ENCODE data around the gene AGA.

- no peak for TF ChIP-seq CREB5 (CRISPR knock-in tag; IDR thresholded peaks at IDR 0.05; ENCODE audit: low read depth)
- TF ChIP-seq ISL1 (CRISPR knock-in tag; IDR thresholded peaks at IDR 0.05): no peak
- no peak for TF ChIP-seq PATZ1 (CRISPR knock-in tag; IDR thresholded peaks at IDR 0.05; ENCODE audit: borderline replicate concordance)
- no peak for TF ChIP-seq ZFP3 (CRISPR knock-in tag; IDR thresholded peaks at IDR 0.05)
- TF ChIP-seq TOX (CRISPR knock-in tag; IDR thresholded peaks at IDR 0.05; ENCODE audit: borderline replicate concordance): no peak
- no peak for TF ChIP-seq ZNF565 (CRISPR knock-in tag; conservative IDR thresholded peaks at IDR 0.05; ENCODE audit: low read depth)
- TF ChIP-seq BACH2 (CRISPR knock-in tag; IDR thresholded peaks at IDR 0.05; ENCODE audit: borderline replicate concordance): no peak
- TF ChIP-seq, protein P1, sequence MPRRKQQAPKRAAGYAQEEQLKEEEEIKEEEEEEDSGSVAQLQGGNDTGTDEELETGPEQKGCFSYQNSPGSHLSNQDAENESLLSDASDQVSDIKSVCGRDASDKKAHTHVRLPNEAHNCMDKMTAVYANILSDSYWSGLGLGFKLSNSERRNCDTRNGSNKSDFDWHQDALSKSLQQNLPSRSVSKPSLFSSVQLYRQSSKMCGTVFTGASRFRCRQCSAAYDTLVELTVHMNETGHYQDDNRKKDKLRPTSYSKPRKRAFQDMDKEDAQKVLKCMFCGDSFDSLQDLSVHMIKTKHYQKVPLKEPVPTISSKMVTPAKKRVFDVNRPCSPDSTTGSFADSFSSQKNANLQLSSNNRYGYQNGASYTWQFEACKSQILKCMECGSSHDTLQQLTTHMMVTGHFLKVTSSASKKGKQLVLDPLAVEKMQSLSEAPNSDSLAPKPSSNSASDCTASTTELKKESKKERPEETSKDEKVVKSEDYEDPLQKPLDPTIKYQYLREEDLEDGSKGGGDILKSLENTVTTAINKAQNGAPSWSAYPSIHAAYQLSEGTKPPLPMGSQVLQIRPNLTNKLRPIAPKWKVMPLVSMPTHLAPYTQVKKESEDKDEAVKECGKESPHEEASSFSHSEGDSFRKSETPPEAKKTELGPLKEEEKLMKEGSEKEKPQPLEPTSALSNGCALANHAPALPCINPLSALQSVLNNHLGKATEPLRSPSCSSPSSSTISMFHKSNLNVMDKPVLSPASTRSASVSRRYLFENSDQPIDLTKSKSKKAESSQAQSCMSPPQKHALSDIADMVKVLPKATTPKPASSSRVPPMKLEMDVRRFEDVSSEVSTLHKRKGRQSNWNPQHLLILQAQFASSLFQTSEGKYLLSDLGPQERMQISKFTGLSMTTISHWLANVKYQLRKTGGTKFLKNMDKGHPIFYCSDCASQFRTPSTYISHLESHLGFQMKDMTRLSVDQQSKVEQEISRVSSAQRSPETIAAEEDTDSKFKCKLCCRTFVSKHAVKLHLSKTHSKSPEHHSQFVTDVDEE (CRISPR knock-in tag; IDR thresholded peaks at IDR 0.05): no peak
- TF ChIP-seq SNAI2 (CRISPR knock-in tag; IDR thresholded peaks at IDR 0.05): no peak
- no peak for TF ChIP-seq CSRNP3 (CRISPR knock-in tag; IDR thresholded peaks at IDR 0.05)
- no peak for TF ChIP-seq RARB (CRISPR knock-in tag; IDR thresholded peaks at IDR 0.05)
- TF ChIP-seq CSDC2 (CRISPR knock-in tag; IDR thresholded peaks at IDR 0.05): no peak
These were observed 48.5 kb upstream of the AGA start for GRCh38 chr4:177490769-177491168.
